Esophagus muscularis mucosa (tissue), 4 donors: ENCODE results near the gene SAFB. TPM values are rescaled to one million over a fixed set of nuclear protein-coding genes. Genes with fewer than 3 reads are reported as not detected.
A peak's percentile ranks its signal among the peaks of the same experiment; 100 is the strongest.

ENCODE experiments used
- DNase-seq: peaks from one replicate; pipeline ENCODE4 v3.0.0-alpha.2; 2017; ENCODE audit errors: extremely low spot score
- H3K27ac ChIP-seq, 4 donors: fragments of 200-600 bp; sonication (generic); replicated peaks in 1 of 4; 1 replicate in 3 of 4; 2 replicates in 1 of 4; pipeline ENCODE4 v1.5.1; 2016 to 2019; ENCODE audit warnings: mild to moderate bottlenecking in 1 of 4
- H3K27me3 ChIP-seq, 4 donors: fragments of 200-600 bp; sonication (generic); one replicate each; pipeline versions ENCODE4 v1.5.1 to v1.6.0; 2016 to 2019
- H3K36me3 ChIP-seq, 4 donors: fragments of 200-600 bp; sonication (generic); one replicate each; pipeline ENCODE4 v1.5.1; 2016 to 2019
- H3K4me1 ChIP-seq, 4 donors: fragments of 200-600 bp; sonication (generic); one replicate each; pipeline ENCODE4 v1.5.1; 2016 to 2019
- H3K4me3 ChIP-seq, 4 donors: fragments of 200-600 bp; sonication (generic); 1 replicate in 2 of 4; 2 replicates in 2 of 4; pipeline ENCODE4 v1.5.1; 2016 to 2019; ENCODE audit warnings: mild to moderate bottlenecking in 4 of 4, moderate library complexity in 1 of 4
- H3K9me3 ChIP-seq, 4 donors: fragments of 200-600 bp; sonication (generic); 1 replicate in 3 of 4; 2 replicates in 1 of 4; pipeline ENCODE4 v1.5.1; 2016 to 2019
- EP300 ChIP-seq: sonication (generic); formaldehyde crosslinking; IDR thresholded peaks from one replicate; pipeline ENCODE4 v1.6.1; 2017; ENCODE audit warnings: antibody characterized with exemption
- POLR2A ChIP-seq: fragments of 450-650 bp; IDR thresholded peaks from one replicate; pipeline ENCODE4 v1.6.1; 2017; ENCODE audit warnings: antibody characterized with exemption, moderate library complexity, mild to moderate bottlenecking, low read depth
- POLR2AphosphoS5 ChIP-seq, 2 donors: sonication (generic); formaldehyde crosslinking; IDR thresholded peaks; one replicate each; pipeline ENCODE4 v1.6.1; 2017; ENCODE audit warnings: antibody characterized with exemption in 2 of 2
- WGBS: methylation state at CpG from one replicate; pipeline ENCODE4 v1.1.5; 2018; 5-methylcytosine and 5-hydroxymethylcytosine counted together
- intact Hi-C: fragments of 100-400 bp; cut with DNase I; formaldehyde crosslinking; loops from one replicate; pipeline ENCODE4 v1.15.1; 2023
- total RNA-seq, 4 donors: library from RNA; depleted of rRNA; stranded (reverse); fragments of >200 nt; gene quantifications; one replicate each; pipeline versions ENCODE4 v1.1.0 to v1.2.1, GENCODE V29; 2016
- TF ChIP-seq, protein P1 (sequence below), 3 experiments: fragments of 200-600 bp in 2 of 3; fragments of 450-650 bp in 1 of 3; sonication (generic) in 2 of 3; IDR thresholded peaks; one replicate each; pipeline ENCODE4 v1.5.1; 2017 to 2019; ENCODE audit warnings: antibody characterized with exemption in 3 of 3, mild to moderate bottlenecking in 2 of 3, moderate library complexity in 1 of 3

The SAFB gene
- total RNA-seq, 4 donors from 2014 or later = 48.4 to 96.2 (median 75.7) TPM

DNA sequence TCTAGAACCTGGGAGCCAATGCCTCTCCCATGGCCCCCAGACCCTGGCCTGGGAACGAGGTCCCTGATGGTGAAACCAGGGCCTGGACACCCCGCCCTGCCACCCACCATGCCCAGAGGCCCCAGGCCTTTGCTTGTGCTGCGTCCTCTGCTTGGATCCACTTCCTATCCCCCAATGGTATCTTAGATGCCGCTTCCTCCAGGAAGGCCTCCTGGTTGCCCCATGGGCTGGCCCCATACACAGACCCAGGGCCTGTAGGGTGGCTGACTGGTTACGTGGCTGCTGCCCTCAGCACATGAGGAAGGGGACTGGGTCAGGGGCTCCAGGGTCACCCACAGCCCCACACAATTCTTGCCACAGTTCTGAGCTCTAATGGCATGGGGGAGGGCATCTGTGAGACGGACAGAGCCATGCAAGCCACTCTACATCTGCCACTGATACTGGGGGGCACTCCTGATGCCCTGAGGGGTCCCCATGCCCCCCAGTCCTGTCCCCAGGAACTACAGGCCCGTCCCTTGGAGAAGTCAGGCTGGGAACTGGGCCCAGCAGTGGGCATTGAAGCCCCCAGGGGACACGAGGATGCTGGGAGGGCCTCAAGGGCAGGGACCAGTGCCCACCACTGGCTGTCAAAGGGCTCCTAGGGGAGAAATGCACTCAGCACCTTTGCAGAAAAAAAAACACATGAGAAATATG lies 72.2 kb downstream of the SAFB start:
- H3K36me3 ChIP-seq = peaks cover 58 to 86% (median 83%) of the 10 kb centered on the region in 4 donors
- H3K27me3 ChIP-seq = no peaks in the 10 kb centered on the region
- TF ChIP-seq, protein P1, sequence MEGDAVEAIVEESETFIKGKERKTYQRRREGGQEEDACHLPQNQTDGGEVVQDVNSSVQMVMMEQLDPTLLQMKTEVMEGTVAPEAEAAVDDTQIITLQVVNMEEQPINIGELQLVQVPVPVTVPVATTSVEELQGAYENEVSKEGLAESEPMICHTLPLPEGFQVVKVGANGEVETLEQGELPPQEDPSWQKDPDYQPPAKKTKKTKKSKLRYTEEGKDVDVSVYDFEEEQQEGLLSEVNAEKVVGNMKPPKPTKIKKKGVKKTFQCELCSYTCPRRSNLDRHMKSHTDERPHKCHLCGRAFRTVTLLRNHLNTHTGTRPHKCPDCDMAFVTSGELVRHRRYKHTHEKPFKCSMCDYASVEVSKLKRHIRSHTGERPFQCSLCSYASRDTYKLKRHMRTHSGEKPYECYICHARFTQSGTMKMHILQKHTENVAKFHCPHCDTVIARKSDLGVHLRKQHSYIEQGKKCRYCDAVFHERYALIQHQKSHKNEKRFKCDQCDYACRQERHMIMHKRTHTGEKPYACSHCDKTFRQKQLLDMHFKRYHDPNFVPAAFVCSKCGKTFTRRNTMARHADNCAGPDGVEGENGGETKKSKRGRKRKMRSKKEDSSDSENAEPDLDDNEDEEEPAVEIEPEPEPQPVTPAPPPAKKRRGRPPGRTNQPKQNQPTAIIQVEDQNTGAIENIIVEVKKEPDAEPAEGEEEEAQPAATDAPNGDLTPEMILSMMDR (IDR thresholded peaks at IDR 0.05) = no peak
- H3K9me3 ChIP-seq = no peaks in the 10 kb centered on the region
- DNase-seq = no peak
- peaks cover 22 to 42% (median 32%) of the 10 kb centered on the region in 4 donors for H3K4me1 ChIP-seq
- 89% methylated on average over 5 of the region's 8 CpGs for WGBS
- intact Hi-C loops = no loop called here
- H3K27ac ChIP-seq = no peak overlapping the region
- no peak overlapping the region for H3K4me3 ChIP-seq

DNA sequence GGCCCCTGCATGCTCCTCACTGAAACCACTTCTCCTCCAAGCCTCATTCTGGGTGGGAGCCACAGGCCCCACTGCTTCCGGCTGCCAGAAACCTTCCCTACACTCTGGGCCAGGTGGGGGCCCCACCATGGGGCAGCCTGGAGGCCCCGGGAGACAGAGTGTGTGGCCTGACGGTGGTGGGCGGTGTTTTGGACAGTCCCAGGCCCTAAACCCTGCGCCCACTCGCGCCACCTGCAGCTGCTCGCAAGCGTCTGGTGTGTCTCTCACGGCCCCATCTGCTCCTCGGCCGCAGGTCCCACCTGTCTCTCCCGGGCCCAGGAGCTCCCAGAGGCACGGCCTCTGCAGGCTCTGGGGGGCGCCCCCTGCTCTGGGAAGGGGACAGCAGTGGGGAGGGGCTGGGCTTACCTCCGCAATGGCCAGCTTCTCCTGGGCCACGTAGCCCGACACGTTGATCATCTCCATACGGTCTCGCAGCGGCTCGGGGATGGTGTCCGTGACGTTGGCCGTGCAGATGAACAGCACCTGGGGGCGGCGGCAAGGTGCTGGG lies 72.8 kb downstream of the SAFB start:
- TF ChIP-seq, protein P1 (IDR thresholded peaks at IDR 0.05) = no peak
- no peak for TF ChIP-seq POLR2AphosphoS5 (IDR thresholded peaks at IDR 0.05)
- TF ChIP-seq POLR2A = no peak
- no peak for TF ChIP-seq EP300
- Histone ChIP-seq H3K4me3 (no peak overlapping the region), H3K36me3 (peaks cover 64 to 92% (median 90%) of the 10 kb centered on the region in 4 donors), H3K4me1 (peaks cover 22 to 39% (median 31%) of the 10 kb centered on the region in 4 donors), H3K9me3 (no peaks in the 10 kb centered on the region), H3K27ac (no peak overlapping the region), H3K27me3 (no peaks in the 10 kb centered on the region)
- 69% methylated on average over 6 of the region's 28 CpGs for WGBS
- no peak for DNase-seq
- intact Hi-C loops = no loop called here

DNA sequence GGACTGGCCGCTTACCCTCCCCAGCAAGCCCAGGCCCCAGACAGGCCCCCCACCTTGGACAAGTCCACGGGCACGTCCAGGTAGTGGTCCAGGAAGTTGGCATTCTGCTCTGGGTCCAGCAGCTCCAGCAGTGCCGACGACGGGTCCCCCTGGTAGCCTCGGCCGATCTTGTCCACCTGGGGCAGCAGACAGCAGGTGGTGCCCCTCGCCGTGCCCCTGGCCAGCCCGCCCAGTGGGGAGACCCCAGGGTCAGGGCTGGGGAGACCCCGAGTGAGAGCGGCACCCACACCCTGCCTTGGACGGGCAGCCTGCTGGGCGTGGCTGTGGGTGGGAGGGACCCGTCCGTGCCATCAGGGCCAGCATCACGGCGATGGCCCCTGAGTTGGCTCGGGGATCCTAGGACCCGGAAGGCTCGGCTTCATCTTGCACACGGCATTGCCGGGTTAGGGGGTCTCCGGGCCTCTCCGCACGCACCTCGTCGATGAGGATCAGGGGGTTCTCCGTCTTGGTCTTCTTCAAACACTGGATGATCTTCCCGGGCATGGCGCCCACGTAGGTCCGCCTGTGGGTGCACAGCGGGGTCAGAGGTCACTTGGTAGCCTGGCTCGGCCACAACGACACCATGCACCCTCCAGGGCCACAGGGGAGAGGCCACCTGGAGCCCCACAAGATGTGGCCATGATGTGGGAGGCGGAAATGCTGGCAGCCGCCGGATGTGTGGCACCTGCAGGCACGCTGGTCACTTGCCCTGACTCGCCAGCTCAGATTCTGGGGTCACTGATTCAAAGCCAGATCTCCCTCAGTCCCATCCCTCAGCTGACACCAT lies 73.5 kb downstream of the SAFB start:
- peaks cover 64 to 99% (median 96%) of the 10 kb centered on the region in 4 donors for H3K36me3 ChIP-seq
- intact Hi-C loops = no loop called here
- no peak overlapping the region for H3K4me3 ChIP-seq
- no peaks in the 10 kb centered on the region for H3K9me3 ChIP-seq
- WGBS = 85% methylated on average over 23 of the region's 42 CpGs
- DNase-seq = no peak
- H3K4me1 ChIP-seq = peaks cover 17 to 32% (median 24%) of the 10 kb centered on the region in 4 donors
- TF ChIP-seq, protein P1 (IDR thresholded peaks at IDR 0.05) = no peak
- TF ChIP-seq POLR2AphosphoS5 (IDR thresholded peaks at IDR 0.05) (no peak), POLR2A (no peak), EP300 (no peak)
- no peaks in the 10 kb centered on the region for H3K27me3 ChIP-seq
- H3K27ac ChIP-seq = no peak overlapping the region

DNA sequence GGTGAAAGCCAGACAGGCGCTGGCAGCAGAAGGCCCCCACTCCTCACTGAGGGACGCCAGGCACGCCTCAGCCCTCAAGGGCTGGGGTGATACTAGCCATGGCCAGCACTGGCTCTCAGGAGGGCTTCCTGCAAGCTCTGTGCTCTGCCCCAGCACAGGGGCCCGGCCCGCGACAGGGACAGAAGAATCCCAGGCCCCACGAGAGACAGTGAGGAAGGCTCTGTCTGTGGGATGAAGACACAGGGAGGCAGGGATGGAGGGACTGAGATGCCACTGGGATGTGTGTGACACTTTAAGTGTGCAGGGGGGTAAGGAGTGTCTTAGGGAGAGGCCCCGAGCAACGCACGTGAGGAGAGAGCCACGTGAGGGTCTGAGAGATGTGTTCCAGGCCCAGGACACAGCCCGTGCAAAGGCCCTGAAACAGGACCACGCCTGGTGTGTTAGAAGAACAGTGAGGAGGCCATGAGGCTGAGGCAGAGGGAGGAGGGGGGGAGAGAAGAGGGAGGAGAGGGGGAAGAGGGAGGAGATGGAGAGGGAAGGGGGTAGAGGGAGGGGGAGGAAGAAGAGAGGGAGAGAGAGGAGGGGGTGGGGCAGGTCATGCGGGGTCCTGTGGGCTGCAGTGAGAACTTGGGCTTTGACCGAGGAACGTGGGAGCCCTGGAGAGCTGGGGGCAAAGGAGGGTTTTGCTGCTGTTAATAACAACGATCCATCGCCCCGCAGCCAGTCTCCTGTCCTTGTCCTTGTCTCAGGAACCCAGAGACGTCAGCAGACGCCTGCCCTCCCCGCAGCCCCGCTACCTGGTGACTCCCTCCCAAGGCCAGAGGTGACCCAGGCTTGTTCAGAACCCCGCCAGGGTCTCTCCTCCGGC lies 74.4 kb downstream of the SAFB start:
- WGBS = 74% methylated on average over 24 of the region's 25 CpGs
- peaks cover 64 to 98% (median 94%) of the 10 kb centered on the region in 4 donors for H3K36me3 ChIP-seq
- peaks cover 8 to 24% (median 15%) of the 10 kb centered on the region in 4 donors for H3K4me1 ChIP-seq
- H3K9me3 ChIP-seq = no peaks in the 10 kb centered on the region
- peak overlapping the region in 1 of 4 donors; percentile 4 for H3K27ac ChIP-seq
- no peaks in the 10 kb centered on the region for H3K27me3 ChIP-seq
- H3K4me3 ChIP-seq = no peak overlapping the region
- TF ChIP-seq POLR2A (no peak), EP300 (no peak), POLR2AphosphoS5 (IDR thresholded peaks at IDR 0.05) (no peak)
- TF ChIP-seq, protein P1 (IDR thresholded peaks at IDR 0.05) = no peak
- intact Hi-C loops = no loop called here
- DNase-seq = no peak
